ENCODE results near the gene ZWINT.
A peak's percentile ranks its signal among the peaks of the same experiment; 100 is the strongest.

ZWINT gene

DNA sequence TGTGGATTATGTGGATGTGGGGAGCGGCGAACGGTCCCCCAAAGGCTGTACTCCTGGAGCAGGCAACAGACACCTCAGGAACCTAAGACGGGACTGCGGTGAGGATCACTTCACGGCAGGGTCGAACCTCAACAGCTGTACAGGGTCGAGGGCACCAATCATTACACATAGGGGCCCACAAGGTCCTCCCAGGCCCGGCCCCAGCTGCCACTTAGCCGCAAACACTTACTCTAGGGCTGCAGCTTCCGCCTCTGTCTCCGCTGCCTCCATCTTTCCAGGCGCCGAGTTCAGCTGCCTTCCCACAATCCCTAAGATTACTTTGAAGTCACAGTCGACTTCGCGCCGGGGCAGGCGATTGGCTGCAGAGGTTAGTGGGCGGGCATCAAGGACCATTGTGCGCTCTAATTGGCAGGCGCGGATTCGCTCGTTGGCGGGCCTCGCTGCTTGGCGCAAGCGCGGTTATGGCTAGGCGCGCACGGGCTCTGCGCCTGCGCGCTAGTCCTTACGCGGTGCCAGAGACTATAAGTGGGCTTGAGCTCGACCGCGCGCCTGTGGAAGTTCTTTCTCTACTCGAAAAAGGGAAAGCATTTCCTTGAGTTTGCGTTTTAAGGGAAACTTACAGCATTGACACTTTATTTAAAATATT is at the start of gene ZWINT:
TSS of gene ZWINT (minus strand) at position 293 of the 646 bp plus-strand sequence. CDS start at position 270, 23 bp downstream.
- FAIRE-seq, result peak; percentile 100
- peak; percentile 54 for DNase-seq (ENCODE audit: insufficient read length, low spot score)

DNA sequence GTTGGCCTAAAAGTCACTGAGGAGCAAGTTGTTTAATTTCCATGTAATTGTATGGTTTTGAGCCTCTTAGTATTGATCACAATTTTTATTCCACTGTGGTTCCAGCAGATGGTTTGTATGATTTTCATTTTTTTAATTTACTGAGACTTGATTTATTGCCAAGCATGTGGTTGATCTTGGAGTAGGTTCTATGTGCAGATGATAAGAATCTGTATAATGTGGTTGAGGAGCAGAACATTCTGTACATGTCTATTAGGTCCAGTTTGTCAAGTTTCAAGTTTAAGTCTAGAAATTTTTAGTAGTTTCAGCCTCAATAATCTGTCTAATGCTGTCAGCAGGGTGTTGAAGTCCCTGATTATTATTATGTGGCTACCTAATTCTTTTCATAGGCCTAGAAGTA is 22.7 kb upstream of the ZWINT start:
- DNase-seq (ENCODE audit: insufficient read length, low spot score), result no peak
- FAIRE-seq, result no peak

DNA sequence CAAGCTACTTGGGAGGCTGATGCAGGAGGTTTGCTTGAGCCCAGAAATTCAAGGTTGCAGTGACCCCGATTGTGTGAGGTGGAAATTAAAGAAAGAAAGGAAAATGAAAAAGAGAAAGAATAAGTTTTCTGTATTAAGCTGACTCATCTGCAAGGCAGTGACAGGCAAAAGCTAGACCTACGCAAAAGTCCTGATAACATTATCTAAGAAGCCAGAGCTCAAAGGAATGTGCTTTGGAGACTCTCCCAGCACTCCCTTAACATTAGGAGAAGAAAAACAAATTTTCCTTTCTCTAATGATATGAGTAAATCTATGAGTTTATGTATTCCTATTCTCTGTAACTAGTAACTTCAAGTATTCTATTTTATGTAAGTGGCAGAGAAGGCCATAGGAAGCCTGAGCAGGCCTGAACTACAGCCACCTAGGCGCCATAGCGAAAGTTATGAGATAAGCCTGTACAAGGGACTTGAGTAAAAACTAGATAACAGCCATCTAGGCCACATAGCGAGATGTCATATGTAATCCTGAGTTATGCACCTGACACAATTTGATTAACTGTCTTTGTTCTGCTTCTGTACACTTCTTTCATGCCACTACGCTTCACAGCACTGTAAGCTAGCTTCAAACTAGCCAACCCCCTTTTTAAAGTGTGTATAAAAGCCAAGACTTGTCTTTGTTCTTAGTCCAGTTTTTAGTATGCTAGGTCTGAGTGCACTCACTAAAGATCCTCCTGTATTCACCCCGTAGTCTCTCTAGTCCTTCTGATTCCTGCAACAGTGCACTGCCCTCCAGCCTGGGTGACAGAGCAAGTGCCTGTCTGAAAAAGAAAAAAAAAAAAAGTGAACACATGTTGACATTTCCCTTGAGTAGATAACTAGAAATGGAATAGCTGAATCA is 9.4 kb upstream of the ZWINT start:
- FAIRE-seq, result no peak
- DNase-seq (ENCODE audit: insufficient read length, low spot score), result no peak

GRCh38 chr10:56360583-56360966 is 484 bp downstream of the ZWINT start:
- FAIRE-seq, result peak; percentile 33
- no peak for DNase-seq (ENCODE audit: insufficient read length, low spot score)

- DNase-seq (ENCODE audit: insufficient read length, low spot score) (no peak), FAIRE-seq (no peak)
Measured at GRCh38 chr10:56359837-56360236, 1.2 kb downstream of the ZWINT start.

DNA sequence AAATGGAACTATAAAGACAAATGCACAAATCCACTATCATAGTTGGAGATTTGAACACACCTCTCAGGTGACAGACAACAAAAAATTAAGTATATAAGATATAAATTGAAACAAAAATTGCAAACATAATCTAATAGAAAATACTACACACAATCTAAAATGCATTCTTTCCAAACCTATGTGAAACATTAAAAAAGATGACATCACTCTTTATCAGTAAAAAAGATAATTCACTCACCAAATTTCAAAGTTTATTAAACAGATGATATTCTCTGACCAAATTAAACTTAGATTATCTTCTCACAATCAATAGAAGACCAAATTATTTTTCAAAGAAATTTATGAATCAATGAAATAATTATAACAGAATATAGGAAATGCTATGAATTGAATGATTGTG is 4.0 kb downstream of the ZWINT start:
- DNase-seq (ENCODE audit: insufficient read length, low spot score) (no peak), FAIRE-seq (no peak)

DNA sequence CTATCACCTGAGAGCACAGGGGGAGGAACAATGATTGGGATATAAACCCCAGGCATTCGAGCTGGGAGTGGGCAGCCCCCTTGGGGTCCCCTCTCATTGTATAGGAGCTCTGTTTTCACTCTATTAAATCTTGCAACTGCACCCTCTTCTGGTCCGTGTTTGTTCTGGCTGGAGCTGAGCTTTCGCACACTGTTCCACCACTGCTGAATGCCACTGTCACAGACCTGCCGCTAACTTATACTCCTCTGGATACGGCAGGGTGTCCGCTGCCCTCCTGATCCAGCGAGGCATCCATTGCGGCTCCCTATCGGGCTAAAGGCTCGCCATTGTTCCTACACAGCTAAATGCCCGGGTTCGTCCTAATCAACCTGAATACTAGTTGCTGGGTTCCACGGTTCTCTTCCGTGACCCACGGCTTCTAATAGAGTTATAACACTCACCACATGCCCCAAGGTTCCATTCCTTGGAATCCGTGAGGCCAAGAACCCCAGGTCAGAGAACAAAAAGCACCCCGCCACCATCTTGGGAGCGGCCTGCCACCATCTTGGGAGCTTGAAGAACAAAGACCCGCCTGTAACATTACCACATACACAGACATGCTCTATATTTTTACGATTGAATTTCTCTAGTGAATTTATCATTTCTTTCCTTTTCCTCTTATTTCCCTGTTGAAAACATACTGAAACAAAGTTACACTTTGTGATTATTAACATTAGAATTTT is 9.0 kb downstream of the ZWINT start:
- FAIRE-seq (no peak), DNase-seq (ENCODE audit: insufficient read length, low spot score) (no peak)

- DNase-seq (ENCODE audit: insufficient read length, low spot score) (no peak), FAIRE-seq (no peak)
Measured at GRCh38 chr10:56349611-56350010, 11.4 kb downstream of the ZWINT start.

GRCh38 chr10:56348101-56348500 is 13.0 kb downstream of the ZWINT start:
- no peak for DNase-seq (ENCODE audit: insufficient read length, low spot score)
- FAIRE-seq, result no peak

GRCh38 chr10:56346845-56347415 is 14.1 kb downstream of the ZWINT start:
- FAIRE-seq, result no peak

GRCh38 chr10:56341612-56342011 is 19.4 kb downstream of the ZWINT start:
- DNase-seq (ENCODE audit: insufficient read length, low spot score), result no peak
- no peak for FAIRE-seq

More at GRCh38 chr10:56346845-56347415, 14.1 kb downstream of the ZWINT start:
- no peak for DNase-seq (ENCODE audit: insufficient read length, low spot score)

DNA sequence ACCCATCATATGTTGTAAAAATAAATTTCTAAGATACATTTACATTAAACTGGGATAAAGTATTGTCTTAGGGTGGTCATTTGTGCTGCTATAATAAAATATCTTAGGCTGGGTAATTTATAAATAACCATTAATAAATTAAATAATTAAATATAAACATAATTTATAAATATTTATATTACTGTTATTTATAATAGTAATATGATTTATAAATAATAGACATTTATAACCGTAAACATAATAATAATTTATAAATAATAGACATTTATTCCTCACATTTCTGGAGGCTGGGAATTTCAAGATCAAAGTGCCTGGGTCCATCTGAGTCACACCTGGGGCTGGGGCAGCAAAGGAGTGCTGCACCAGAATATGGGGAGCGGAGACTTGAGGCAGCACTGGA is 31.1 kb downstream of the ZWINT start:
- DNase-seq (ENCODE audit: insufficient read length, low spot score), result no peak
- no peak for FAIRE-seq

DNA sequence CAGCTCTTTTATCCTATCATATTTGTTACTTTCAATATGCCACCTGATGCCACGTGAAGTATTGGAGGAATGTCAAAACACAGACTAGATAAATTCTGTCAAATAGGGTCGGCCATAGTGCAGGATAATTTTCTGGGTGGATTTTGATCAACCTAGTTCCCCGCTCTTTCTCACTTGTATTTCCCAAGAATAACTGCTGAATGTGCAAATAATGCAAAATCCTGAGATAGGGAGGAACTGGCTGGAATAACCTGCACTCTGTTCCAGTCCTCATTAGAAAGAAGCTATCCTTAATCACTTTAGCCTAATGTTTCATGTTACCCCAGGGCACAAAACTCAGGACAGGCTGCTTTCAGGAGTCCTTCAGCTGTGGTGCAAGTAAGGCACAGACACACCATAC is 33.9 kb downstream of the ZWINT start:
- DNase-seq (ENCODE audit: insufficient read length, low spot score) (no peak), FAIRE-seq (no peak)

DNA sequence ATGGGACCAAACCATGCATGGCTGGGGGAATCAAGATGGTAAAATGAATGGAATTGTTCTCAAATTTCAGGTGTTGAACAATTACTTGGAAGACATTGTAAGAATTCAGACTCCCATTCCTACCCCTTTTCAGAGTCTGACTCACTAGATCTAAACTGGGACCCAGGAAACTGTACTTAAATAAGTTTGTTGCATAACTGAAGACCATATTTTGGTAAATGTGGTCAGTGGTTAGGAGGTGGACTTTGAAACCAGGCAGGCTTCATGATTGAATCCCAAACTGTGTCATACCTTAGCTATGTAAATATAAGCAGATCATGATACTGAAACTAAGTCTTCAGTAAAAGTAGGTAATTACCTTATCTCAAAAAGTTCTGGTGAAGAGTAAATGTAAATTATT is 41.7 kb downstream of the ZWINT start:
- FAIRE-seq (peak; percentile 80), DNase-seq (ENCODE audit: insufficient read length, low spot score) (no peak)

DNA sequence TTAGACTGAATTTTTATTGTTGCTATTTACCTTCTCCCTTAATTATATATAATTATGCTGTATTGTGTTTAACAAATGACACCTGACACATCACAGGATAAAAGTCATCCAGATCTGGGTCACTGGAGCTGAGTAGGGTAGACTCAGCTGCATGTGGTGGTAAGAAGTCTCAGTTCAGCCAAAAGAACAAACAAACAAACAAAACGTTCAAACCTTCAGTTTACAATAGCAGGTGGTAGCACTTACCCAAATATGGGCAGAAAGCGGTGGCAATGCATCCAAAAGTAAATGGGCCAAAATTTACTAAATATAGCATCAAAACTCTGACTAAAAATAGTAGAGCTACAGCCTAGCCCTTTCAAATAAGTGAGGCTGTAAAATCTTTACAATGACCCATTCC is 42.2 kb downstream of the ZWINT start:
- no peak for FAIRE-seq
- DNase-seq (ENCODE audit: insufficient read length, low spot score), result no peak

- DNase-seq (ENCODE audit: insufficient read length, low spot score) (no peak), FAIRE-seq (no peak)
Measured at GRCh38 chr10:56317603-56318002, 43.5 kb downstream of the ZWINT start.

GRCh38 chr10:56316603-56317002 is 44.5 kb downstream of the ZWINT start:
- DNase-seq (ENCODE audit: insufficient read length, low spot score) (no peak), FAIRE-seq (no peak)
